WTC11 (cell line): ENCODE measurements around the gene ERC2.

Source experiments
- ARID4B ChIP-seq: sonication (generic); formaldehyde crosslinking; IDR thresholded peaks from 2 replicates; pipeline ENCODE4 v1.8.0; 2023; ENCODE audit warnings: missing genetic modification reagents, mild to moderate bottlenecking, borderline replicate concordance
- ATF1 ChIP-seq: sonication (generic); formaldehyde crosslinking; IDR thresholded peaks from 2 replicates; pipeline ENCODE4 v1.8.1; 2023; ENCODE audit warnings: mild to moderate bottlenecking, moderate library complexity, missing genetic modification reagents
- ESRRA ChIP-seq: sonication (generic); formaldehyde crosslinking; IDR thresholded peaks from 2 replicates; pipeline ENCODE4 v1.8.1; 2022; ENCODE audit warnings: mild to moderate bottlenecking, missing genetic modification reagents, borderline replicate concordance
- MAX ChIP-seq: sonication (generic); formaldehyde crosslinking; IDR thresholded peaks from 2 replicates; pipeline ENCODE4 v1.8.0; 2022; ENCODE audit warnings: mild to moderate bottlenecking, missing genetic modification reagents
- MYBL2 ChIP-seq: sonication (generic); formaldehyde crosslinking; IDR thresholded peaks from 2 replicates; pipeline ENCODE4 v1.8.1; 2023; ENCODE audit warnings: mild to moderate bottlenecking, moderate library complexity, missing genetic modification reagents
- NR3C1 ChIP-seq: sonication (generic); formaldehyde crosslinking; conservative IDR thresholded peaks from 2 replicates; pipeline ENCODE4 v1.8.1; 2023; ENCODE audit warnings: low read depth, mild to moderate bottlenecking, missing genetic modification reagents
- OVOL2 ChIP-seq: fragments of 250-450 bp; sonication (Bioruptor Pico); IDR thresholded peaks from 2 replicates; pipeline ENCODE4 v1.9.0; 2021; ENCODE audit warnings: mild to moderate bottlenecking, borderline replicate concordance
- PREB ChIP-seq: sonication (generic); formaldehyde crosslinking; IDR thresholded peaks from 2 replicates; pipeline ENCODE4 v1.8.1; 2022; ENCODE audit warnings: mild to moderate bottlenecking, missing genetic modification reagents, moderate library complexity, borderline replicate concordance
- SP1 ChIP-seq: sonication (generic); formaldehyde crosslinking; conservative IDR thresholded peaks from 2 replicates; pipeline ENCODE4 v1.8.1; 2022; ENCODE audit warnings: missing genetic modification reagents
- ZNF138 ChIP-seq: sonication (generic); formaldehyde crosslinking; conservative IDR thresholded peaks from 2 replicates; pipeline ENCODE4 v1.8.1; 2022; ENCODE audit warnings: mild to moderate bottlenecking, moderate library complexity, missing genetic modification reagents
- TF ChIP-seq, protein P1 (sequence below): fragments of 200-600 bp; IDR thresholded peaks from 2 replicates; pipeline ENCODE4 v1.8.0; 2022; ENCODE audit warnings: antibody characterized with exemption
- TF ChIP-seq, protein P2 (sequence below): fragments of 250-450 bp; sonication (Bioruptor Pico); IDR thresholded peaks from 2 replicates; pipeline ENCODE4 v1.9.0; 2021; ENCODE audit warnings: mild to moderate bottlenecking, borderline replicate concordance

DNA sequence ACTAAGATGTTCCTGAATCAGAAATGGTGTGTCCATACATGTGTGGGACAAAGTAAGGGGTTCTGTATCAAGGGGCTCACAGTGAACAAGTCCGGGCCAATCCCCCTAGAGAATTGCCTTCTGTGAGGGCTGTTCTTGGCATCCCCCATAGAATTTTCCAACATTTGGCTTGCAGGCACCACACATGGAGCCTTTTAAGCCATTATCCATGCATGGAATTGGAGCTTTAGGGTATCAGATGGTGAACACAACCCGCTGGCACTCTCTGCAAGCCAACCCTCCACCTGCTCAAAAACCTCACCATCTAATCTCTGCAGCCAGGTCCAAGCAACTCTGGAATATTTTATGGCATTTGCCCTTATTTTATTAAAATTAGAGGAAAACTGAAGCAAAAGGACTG, 278.7 kb downstream of the ERC2 start:
- TF ChIP-seq ZNF138 (no peak), SP1 (no peak), PREB (no peak), OVOL2 (CRISPR knock-in tag) (no peak), ATF1 (CRISPR knock-in tag) (no peak), ESRRA (CRISPR knock-in tag) (no peak), MAX (CRISPR knock-in tag) (no peak), NR3C1 (no peak), MYBL2 (CRISPR knock-in tag) (no peak), ARID4B (CRISPR knock-in tag) (no peak)
- TF ChIP-seq, protein P1, sequence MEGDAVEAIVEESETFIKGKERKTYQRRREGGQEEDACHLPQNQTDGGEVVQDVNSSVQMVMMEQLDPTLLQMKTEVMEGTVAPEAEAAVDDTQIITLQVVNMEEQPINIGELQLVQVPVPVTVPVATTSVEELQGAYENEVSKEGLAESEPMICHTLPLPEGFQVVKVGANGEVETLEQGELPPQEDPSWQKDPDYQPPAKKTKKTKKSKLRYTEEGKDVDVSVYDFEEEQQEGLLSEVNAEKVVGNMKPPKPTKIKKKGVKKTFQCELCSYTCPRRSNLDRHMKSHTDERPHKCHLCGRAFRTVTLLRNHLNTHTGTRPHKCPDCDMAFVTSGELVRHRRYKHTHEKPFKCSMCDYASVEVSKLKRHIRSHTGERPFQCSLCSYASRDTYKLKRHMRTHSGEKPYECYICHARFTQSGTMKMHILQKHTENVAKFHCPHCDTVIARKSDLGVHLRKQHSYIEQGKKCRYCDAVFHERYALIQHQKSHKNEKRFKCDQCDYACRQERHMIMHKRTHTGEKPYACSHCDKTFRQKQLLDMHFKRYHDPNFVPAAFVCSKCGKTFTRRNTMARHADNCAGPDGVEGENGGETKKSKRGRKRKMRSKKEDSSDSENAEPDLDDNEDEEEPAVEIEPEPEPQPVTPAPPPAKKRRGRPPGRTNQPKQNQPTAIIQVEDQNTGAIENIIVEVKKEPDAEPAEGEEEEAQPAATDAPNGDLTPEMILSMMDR = no peak
- TF ChIP-seq, protein P2, sequence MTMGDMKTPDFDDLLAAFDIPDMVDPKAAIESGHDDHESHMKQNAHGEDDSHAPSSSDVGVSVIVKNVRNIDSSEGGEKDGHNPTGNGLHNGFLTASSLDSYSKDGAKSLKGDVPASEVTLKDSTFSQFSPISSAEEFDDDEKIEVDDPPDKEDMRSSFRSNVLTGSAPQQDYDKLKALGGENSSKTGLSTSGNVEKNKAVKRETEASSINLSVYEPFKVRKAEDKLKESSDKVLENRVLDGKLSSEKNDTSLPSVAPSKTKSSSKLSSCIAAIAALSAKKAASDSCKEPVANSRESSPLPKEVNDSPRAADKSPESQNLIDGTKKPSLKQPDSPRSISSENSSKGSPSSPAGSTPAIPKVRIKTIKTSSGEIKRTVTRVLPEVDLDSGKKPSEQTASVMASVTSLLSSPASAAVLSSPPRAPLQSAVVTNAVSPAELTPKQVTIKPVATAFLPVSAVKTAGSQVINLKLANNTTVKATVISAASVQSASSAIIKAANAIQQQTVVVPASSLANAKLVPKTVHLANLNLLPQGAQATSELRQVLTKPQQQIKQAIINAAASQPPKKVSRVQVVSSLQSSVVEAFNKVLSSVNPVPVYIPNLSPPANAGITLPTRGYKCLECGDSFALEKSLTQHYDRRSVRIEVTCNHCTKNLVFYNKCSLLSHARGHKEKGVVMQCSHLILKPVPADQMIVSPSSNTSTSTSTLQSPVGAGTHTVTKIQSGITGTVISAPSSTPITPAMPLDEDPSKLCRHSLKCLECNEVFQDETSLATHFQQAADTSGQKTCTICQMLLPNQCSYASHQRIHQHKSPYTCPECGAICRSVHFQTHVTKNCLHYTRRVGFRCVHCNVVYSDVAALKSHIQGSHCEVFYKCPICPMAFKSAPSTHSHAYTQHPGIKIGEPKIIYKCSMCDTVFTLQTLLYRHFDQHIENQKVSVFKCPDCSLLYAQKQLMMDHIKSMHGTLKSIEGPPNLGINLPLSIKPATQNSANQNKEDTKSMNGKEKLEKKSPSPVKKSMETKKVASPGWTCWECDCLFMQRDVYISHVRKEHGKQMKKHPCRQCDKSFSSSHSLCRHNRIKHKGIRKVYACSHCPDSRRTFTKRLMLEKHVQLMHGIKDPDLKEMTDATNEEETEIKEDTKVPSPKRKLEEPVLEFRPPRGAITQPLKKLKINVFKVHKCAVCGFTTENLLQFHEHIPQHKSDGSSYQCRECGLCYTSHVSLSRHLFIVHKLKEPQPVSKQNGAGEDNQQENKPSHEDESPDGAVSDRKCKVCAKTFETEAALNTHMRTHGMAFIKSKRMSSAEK = no peak
